G401.6 (cell line): ENCODE data around the gene CD22.
"Not testable (repeated sequence)": the region's sequence is repeated elsewhere in the genome, so short reads cannot be mapped to it uniquely, and the experiment has no call there.

Experiments used
- FAIRE-seq: peaks from 2 replicates; lab custom pipeline; 2012; peaks lifted over from hg19 to GRCh38; lab: Jason Lieb, UNC

Gene CD22

DNA sequence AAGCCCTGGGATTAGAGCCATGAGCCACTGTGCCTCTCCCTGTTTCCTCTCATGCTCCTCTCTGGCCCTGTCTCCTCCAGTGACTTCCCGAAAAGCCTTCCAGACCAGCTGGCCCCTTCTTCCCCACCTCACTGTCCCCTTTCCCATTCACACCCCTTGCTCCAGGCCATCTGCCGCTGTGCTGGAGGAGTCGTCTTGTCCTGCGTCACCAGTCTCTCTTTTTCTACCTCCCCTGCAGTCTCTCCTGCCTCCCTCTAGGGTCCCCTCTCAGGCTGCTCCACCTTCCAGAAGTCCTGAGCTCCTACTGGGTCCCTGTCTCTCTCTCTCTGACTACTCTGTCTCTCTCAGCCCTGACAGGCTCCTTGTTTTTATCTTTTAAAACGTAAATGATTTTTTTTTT lies 13.4 kb downstream of the CD22 start:
- no peak for FAIRE-seq

DNA sequence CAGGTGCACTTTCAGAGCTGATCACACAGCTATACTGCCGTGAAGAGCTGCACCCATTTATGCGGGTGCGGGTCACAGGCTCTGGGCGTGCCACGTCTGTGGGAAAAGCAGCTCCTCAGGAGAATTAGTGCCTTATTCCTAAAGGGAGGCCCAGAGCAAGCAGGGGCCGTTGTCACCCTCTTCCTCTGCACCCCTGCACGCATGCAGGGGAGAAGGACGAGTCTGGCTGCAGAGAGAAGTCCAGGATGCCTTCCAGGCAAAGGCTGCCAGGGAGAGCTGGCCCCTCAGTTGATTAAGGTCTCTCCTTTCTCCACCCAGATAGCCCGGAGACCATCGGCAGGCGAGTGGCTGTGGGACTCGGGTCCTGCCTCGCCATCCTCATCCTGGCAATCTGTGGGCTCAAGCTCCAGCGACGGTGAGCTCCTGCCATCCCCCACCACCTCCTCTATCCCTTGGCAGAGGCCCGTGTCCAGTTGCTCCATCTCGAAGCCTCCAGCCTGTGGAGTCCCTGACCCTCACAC lies 15.6 kb downstream of the CD22 start:
- no peak for FAIRE-seq

DNA sequence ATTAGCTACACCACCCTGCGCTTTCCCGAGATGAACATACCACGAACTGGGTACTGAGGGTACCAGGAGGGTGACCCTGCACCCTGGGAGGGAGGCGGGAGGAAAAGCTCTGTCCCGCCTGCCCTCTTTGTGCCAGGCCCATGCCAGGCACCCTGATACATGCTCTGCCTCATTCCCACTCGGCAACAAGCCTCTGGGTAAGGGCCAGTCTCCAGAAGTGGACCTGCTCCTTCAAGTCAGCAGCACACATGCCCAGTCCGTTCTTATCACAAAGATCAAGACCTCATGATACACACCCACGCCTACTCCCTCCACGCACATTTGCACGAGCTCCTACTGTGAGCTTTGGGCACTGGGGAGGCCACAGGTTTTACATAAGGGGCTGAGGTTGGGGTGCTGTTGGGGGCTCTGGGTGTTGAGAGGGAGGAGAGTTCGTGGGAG lies 16.7 kb downstream of the CD22 start:
- no peak for FAIRE-seq

DNA sequence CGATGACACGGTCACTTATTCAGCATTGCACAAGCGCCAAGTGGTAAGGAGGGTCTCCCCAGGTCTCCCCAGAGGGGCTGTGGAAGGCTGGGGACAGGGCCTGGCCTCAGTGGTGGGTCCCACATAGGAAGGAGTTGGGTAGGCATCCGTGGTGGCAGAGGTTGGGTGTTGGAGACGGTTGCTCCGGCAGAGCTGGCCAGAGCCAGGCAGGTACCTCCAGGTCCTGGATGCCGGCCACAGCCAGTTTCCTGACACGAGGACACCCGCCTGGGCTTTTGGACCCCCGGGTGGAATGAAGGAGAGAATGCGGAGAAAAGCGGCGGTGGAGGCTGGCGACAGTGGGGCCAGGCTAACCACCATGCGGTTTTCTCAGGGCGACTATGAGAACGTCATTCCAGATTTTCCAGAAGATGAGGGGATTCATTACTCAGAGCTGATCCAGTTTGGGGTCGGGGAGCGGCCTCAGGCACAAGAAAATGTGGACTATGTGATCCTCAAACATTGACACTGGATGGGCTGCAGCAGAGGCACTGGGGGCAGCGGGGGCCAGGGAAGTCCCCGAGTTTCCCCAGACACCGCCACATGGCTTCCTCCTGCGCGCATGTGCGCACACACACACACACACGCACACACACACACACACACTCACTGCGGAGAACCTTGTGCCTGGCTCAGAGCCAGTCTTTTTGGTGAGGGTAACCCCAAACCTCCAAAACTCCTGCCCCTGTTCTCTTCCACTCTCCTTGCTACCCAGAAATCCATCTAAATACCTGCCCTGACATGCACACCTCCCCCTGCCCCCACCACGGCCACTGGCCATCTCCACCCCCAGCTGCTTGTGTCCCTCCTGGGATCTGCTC lies 17.4 kb downstream of the CD22 start:
- FAIRE-seq: no peak

DNA sequence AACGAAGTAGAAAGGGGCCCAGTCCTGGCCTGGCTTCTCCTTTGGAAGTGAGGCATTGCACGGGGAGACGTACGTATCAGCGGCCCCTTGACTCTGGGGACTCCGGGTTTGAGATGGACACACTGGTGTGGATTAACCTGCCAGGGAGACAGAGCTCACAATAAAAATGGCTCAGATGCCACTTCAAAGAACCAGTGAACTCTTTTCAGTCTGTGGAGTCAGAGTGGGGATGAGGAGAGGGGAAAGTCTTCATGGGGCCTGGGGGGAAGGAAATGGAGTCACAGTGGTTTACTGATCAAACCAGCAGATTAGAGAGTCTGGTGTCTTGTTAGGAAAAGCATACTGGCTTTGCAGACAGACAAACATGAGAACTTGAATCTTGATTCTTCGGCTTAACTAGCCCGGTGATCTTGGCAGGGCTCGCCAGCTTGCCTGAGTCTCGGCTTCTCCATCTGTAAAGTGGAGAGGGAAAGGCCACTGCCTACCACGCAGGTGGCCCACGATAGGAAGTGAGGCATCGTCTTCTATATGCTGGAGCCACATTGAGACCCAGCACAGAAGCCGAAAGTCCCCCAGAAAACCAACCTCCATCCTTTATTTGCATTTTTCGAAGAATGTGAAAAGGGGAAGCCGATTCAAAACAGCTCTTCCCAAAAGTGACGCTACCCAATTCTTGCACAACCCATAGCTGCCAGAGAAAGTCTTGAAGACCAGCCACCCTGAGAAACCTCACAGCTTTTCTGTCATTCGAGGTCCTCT lies 18.4 kb downstream of the CD22 start, which contains the start of gene FFAR1:
TSS of gene FFAR1 (plus strand) at position 732 of the 759 bp plus-strand sequence. CDS start 3,650 bp downstream, outside the sequence.
- no peak for FAIRE-seq

DNA sequence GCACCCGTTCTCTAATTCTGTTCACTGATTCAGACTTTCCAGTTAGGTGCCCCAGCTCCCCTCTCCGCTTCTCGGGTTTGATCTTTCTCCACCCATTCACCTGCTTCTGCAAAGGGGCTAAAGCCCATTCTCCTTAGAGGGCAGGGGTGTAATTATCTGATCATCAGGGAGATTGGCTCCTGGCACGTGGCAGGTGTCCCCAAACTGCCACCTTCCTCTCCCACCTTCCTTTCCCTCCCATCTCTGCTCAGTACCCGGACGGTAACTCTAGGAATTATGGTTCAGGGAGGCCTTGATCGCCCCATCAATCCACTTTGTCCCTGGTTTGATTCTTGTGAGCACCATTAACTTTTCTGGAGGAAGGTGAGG lies 18.9 kb downstream of the CD22 start:
- FAIRE-seq: no peak

DNA sequence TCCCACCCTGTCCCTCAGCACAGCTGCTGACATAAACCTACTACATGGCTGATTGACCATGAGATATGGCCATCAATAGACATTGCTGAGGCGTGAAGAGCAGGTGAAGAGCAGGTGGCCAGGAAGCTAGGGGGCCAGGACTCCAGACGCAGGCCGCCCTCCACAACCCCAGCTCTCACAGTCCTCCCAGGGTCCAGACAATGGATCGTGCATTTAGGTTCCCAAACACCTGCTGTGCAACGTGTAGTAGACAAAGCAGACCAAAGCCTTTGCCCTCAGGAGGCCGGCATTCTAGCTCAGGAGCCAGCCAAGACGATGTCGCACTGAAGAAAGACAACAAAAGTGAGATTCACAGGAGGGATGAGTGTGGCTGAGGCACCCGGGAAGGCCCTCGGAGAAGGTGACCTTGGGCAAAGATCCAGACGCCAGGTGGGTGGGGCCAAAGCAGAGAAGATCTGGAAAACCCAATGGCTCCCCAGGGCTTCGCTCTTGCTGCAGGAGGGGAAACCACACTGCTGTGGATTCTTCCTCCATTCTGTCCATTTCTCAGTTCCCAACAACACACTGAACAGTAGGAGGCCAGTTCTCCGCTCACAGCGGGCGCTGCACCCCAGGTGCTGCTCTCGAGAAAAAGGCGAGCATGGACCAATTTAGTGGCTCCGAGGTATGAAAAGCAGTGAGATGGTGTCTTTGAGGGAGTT lies 20.1 kb downstream of the CD22 start:
- no peak for FAIRE-seq

DNA sequence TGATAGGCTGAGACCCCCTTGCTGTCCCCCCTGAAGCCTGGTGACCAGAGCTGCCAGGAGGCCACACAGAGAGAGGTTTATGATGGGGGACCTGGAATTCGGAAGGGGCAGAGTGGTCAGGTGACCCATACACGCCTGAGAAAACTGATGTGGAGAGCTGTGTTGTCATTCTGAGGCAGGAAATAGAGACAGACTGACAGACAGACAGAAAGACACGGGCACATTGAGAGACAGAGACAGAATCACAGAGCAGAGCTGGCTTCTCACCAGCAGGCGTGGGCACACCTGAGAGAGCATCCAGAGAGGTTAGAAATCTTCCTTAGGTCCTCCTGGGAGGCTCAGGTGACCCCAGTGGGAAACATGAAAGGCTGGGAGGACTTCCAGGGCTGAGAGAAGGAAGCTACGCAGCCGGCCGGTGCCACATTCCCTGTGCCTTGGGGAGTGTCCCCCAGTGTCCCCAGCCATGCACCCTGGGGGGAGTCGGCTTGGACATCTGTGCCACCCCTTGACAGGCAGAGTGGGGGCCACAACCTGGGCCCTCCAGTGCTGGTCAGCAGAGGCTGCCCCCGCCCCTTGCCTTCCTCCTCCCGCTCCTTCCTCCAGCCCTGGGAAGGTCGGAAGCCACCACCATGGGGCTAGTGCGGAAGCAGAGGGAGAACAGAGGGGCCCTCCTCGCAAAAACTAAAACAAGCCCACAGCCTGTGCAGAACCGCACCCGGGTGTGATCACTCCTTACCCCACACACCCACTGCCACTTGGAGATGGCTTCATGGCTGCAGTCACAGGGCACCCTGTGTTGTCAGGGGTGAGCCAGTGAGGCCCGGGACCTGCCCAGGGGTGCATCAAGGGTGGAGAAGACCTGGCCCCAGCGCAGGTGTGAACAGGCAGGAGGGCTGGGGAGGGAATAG lies 20.9 kb downstream of the CD22 start:
- no peak for FAIRE-seq

DNA sequence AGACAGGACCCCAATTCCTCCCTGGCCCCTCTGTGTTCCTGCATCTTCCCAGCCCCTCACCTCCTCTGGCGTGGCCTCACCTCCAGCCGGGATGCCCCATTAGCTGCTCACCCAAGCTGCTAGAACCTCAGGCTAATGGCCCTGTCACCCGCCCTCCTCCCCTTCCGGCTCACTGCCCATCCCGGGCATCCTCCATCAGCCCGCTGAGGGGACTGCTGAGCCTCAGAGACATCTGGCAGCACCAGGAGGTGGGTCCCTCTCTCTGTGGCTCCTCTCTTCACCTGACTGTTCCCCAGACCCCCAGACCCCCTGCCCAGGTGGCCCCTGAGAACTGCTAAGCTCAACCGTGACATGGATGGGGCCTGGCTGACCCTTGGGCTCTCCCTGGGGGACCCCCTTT lies 21.6 kb downstream of the CD22 start:
- FAIRE-seq: no peak

DNA sequence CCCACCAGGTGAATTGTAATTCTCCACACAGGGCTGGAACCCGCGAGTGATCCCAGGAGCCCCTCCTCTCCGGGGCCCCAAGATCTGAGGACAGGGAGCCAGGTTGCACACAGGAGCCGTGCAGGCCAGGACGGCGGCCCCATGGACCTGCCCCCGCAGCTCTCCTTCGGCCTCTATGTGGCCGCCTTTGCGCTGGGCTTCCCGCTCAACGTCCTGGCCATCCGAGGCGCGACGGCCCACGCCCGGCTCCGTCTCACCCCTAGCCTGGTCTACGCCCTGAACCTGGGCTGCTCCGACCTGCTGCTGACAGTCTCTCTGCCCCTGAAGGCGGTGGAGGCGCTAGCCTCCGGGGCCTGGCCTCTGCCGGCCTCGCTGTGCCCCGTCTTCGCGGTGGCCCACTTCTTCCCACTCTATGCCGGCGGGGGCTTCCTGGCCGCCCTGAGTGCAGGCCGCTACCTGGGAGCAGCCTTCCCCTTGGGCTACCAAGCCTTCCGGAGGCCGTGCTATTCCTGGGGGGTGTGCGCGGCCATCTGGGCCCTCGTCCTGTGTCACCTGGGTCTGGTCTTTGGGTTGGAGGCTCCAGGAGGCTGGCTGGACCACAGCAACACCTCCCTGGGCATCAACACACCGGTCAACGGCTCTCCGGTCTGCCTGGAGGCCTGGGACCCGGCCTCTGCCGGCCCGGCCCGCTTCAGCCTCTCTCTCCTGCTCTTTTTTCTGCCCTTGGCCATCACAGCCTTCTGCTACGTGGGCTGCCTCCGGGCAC lies 22.6 kb downstream of the CD22 start:
- FAIRE-seq: no peak

DNA sequence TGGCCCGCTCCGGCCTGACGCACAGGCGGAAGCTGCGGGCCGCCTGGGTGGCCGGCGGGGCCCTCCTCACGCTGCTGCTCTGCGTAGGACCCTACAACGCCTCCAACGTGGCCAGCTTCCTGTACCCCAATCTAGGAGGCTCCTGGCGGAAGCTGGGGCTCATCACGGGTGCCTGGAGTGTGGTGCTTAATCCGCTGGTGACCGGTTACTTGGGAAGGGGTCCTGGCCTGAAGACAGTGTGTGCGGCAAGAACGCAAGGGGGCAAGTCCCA lies 23.1 kb downstream of the CD22 start:
- no peak for FAIRE-seq

DNA sequence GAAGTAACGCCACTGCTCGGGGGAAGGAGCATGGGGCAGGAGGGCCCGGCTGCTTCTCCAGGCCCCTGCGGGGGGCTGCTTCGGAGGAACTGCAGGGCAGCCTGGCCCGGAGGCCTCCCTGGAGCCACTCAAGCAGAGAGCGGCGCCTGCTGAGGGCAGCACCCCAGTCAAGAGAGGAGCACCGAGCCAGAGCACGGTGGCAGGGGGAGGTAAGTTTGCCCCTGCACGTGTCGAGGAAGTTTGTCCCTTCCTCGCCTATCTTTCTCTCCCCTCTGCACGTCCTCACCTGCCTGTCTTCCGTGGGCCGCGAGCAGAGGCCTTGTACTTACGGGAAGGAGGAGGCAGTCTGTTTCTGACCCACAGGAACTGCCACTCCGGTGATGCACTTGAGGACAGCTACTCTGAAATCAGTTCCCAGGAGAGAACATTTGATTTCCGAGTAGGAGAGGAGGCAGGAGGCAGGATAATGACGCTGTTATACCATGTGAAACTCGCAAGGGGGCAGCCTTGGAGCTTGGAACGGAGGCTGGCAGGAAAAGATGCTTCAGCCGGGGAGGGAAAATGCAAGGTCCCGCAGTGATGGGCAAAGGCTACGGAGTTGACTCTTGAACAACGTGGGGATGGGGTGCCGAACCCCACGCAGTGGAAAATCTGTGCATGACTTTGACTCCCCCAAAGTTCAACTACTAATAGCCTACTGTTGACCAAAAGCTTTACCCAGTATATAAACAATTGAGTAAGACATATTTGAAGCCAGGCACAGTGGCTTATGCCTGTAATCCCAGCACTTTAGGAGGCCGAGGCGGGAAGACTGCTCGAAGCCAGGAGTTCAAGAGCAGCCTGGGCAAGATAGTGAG lies 23.7 kb downstream of the CD22 start:
- FAIRE-seq: peak; percentile 33

DNA sequence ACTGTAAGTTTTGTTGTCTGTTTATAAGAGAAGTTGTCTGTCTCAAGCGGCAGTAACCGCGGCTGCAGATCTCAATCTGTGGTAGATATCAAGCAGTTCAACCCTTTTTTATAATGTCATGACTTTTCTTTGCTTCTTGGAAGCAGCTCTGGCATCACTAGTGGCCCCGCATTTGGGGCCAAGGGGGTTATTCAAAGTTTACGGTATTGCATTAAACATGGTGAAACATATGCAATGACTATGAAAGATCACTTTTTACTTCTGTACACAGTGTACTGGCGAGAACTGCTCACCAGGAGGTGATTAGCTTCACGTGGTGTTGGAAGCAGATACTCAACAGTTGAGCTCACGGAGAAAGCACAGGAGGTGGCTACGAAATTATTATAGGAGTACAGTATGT lies 24.6 kb downstream of the CD22 start:
- no peak for FAIRE-seq

DNA sequence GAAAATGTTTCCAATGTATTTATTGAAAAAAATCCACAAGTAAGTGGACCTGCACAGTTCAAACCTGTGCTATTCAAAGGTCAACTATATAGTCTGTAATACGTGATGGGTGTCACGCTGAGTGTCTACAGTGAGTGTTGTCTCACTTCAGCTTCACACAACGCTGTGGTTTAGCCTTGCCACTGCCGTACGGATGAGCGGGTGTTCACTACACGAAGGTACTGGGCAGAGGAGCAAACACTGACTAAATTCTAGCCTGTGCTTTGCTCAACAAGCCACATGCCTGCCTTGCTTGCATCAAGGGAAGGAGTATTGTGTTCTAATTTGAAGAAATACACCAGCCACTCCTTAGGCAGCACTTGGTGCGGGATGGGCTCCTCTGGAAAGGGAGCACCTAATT lies 25.9 kb downstream of the CD22 start:
- FAIRE-seq: no peak

DNA sequence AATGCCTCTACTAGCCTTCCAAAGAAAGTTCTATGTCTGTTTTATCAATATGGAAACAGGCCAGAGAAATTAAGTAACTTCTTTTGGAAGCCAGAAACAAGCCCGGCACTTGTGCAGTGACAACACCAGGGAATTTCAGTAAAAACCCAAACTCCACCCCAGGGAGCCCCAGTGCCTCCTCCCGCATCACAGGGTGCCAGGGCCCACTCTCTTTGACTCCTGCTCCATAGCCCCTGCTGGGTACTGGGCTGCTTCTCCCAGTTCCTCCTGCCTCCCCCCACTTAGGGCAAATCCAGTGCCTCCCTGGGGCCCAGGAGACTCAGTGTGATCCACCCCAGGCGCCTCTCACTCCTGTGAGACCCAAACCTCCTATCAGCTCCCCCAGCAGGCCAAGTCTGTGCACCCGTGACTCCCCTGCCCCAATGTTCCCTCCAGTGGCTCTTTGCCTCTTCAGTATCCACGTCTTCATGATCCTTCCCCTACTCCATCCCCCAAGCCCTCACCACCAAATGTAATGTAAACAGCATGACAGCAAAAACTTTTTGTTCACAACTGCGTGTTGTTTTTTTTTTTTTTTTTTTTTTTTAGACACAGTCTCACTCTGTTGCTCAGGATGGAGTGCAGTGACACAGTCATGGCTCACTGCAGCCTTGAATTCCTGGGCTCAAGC lies 26.9 kb downstream of the CD22 start:
- FAIRE-seq: no peak

DNA sequence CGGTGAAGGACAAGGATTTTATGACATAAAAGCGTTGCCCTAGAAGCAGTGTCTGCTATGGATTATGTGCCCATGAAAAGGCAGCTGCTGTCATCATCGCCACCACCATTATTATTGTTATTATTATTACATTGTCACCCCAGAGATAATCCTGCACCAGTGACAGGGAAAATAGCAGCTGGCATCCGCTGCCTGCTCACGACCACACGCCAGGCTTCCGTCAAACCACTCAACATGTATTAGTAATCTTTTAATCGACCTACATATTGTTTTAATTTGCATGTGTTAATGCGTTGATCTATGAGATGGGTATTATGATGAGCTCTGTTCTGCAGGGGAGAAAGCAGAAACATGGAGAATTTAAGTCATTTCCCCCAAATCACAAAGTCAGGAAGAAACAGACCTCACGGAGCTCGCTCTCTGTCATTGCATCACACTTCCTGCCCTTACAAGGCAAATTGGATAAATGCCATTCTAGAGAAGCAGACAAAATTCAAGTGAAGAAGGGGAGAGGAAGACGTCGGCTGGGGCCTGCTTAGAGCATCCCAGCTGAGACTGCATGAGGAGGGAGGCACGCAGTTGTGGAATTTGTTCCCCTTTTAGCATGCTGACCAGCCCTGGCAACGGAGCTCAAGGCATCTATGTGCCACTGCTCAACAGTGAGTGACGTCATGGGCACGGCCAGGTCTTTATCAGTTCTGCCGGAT lies 29.0 kb downstream of the CD22 start, which contains the start of gene FFAR3:
TSS of gene FFAR3 (plus strand) at position 594 of the 707 bp plus-strand sequence. CDS start 431 bp downstream, outside the sequence.
- FAIRE-seq: no peak

DNA sequence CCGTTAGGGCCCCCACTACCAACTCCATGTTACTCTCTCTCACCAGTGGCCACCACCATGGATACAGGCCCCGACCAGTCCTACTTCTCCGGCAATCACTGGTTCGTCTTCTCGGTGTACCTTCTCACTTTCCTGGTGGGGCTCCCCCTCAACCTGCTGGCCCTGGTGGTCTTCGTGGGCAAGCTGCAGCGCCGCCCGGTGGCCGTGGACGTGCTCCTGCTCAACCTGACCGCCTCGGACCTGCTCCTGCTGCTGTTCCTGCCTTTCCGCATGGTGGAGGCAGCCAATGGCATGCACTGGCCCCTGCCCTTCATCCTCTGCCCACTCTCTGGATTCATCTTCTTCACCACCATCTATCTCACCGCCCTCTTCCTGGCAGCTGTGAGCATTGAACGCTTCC lies 29.8 kb downstream of the CD22 start:
- not testable (repeated sequence) for FAIRE-seq

DNA sequence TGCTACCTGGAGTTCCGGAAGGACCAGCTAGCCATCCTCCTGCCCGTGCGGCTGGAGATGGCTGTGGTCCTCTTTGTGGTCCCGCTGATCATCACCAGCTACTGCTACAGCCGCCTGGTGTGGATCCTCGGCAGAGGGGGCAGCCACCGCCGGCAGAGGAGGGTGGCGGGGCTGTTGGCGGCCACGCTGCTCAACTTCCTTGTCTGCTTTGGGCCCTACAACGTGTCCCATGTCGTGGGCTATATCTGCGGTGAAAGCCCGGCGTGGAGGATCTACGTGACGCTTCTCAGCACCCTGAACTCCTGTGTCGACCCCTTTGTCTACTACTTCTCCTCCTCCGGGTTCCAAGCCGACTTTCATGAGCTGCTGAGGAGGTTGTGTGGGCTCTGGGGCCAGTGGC lies 30.4 kb downstream of the CD22 start:
- not testable (repeated sequence) for FAIRE-seq

DNA sequence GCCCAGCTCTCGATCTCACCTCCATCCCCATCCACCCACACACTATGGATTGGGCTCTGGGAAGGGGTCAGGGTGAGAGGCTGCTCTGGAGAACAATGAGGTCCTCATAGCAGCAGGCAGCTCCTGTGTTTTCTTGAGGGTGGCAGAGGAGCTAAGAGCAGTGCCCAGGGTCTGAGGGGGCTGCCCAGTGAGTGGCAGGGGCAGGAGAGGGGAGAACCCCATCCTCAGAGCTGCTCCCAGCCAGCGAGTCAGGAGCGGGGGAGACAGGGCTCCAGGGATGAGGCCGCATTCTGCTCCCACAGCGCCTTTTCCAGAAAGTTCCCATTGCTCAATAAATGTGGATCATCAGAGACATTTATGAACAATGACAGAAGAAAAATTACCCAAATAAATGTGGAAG lies 31.1 kb downstream of the CD22 start:
- not testable (repeated sequence) for FAIRE-seq
